ENCODE results near the gene MIPEP. TPM values are rescaled to one million over a fixed set of nuclear protein-coding genes. Genes with fewer than 3 reads are reported as not detected.

Gene MIPEP
- total and polyA plus RNA-seq, 10 of the 15 experiments (the other 5 are each of a cell fraction or from before 2014, with no cell fraction given): 15.6 to 56.2 (median 29.8) TPM

DNA sequence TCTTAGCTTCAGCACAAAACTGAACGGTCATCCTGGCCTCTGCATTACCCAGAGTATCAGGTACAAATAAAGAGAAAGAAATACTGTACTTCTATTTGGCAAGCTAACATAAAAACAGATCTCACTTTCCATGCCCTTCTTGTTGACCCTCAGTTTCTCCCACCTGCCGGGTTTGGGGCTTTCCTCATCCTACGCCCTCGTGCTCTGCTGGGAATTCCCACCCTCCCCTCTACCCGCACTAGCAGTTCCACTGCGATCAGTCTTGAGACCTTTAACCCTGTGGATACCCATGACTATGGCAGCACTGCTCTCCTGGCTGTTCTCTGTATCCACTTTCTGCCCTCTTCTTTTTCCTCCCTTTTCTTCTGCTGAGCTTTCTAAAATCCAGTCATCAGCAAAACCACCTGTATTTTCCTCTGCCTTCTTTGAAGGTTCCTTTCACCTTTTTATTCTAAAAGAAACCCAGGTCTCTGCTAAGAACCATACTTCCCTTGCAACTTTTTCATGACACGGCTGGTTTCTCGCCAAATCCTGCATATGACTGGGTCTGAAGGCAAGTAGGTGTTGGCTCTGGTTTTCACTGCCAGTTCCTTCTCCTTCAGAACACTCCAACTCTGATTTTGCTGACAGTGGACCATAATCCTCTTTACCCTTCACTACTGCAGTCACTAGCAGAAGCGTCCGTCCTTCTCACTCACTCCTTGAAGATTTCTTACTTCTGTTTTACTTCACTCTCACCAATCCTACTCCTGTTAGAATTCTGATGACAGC, 99.4 kb downstream of the MIPEP start:
- BruUV-seq (replicated peaks): no TSS peak
- FAIRE-seq (no peak), DNase-seq (ENCODE audit: low read depth, low spot score) (no peak), ATAC-seq (peak; percentile 38)
- in situ Hi-C loops (cut with MboI): no loop called here
- TF ChIP-seq RUNX3 (IDR thresholded peaks at IDR 0.05; ENCODE audit: low read length) (peak; percentile 51; the same call in 1 of the 2 replicates), NR2F1 (conservative IDR thresholded peaks at IDR 0.05) (peak; percentile 48; the same call in 1 of the 2 replicates), TCF3 (IDR thresholded peaks at IDR 0.05; ENCODE audit: borderline replicate concordance, insufficient read depth, low read depth, low read length) (peak; percentile 34; the same call in 1 of the 2 replicates), IKZF1 (conservative IDR thresholded peaks at IDR 0.05) (0 out of 2 replicates have a peak, but pooled peaks have one; percentile 35), NFXL1 (IDR thresholded peaks at IDR 0.05; ENCODE audit: borderline replicate concordance) (no peak)
- TF ChIP-seq, protein P1, sequence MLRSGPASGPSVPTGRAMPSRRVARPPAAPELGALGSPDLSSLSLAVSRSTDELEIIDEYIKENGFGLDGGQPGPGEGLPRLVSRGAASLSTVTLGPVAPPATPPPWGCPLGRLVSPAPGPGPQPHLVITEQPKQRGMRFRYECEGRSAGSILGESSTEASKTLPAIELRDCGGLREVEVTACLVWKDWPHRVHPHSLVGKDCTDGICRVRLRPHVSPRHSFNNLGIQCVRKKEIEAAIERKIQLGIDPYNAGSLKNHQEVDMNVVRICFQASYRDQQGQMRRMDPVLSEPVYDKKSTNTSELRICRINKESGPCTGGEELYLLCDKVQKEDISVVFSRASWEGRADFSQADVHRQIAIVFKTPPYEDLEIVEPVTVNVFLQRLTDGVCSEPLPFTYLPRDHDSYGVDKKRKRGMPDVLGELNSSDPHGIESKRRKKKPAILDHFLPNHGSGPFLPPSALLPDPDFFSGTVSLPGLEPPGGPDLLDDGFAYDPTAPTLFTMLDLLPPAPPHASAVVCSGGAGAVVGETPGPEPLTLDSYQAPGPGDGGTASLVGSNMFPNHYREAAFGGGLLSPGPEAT (IDR thresholded peaks at IDR 0.05; ENCODE audit: low read depth): 0 out of 2 replicates have a peak, but pooled peaks have one; percentile 14
- Histone ChIP-seq H3K27me3 (replicated peaks in 1 of 2; ENCODE audit: control insufficient read depth in 2 of 2, insufficient read depth in 2 of 2, low read length in 1 of 2) (no peaks in the 10 kb centered on the region), H3K79me2 (ENCODE audit: control insufficient read depth, insufficient read depth, low read length) (no peaks in the 10 kb centered on the region), H3K9me3 (replicated peaks; ENCODE audit: control insufficient read depth, insufficient read depth, low read length) (no peaks in the 10 kb centered on the region; the same call in 2 of the 3 replicates), H3K4me3 (no peak overlapping the region), H3K4me2 (ENCODE audit: control insufficient read depth, insufficient read depth) (peak overlapping the region; percentile 34; the same call in 1 of the 2 replicates), H4K20me1 (ENCODE audit: control insufficient read depth, insufficient read depth) (no peaks in the 10 kb centered on the region), H2AFZ (ENCODE audit: control insufficient read depth, low read depth, low read length) (peak overlapping the region; percentile 26), H3K4me1 (ENCODE audit: control insufficient read depth, insufficient read depth, low read length) (peaks cover 32% of the 10 kb centered on the region), H3K9ac (ENCODE audit: control insufficient read depth, insufficient read depth, low read length) (no peak overlapping the region), H3K27ac (ENCODE audit: control insufficient read depth, insufficient read depth) (peak overlapping the region; percentile 64), H3K36me3 (ENCODE audit: control insufficient read depth in 2 of 2, insufficient read depth in 2 of 2, low read length in 1 of 2) (no peaks in the 10 kb centered on the region; a peak in 1 of 4 replicates)
- intact Hi-C loops (cut with micrococcal nuclease; ENCODE audit: unreplicated experiment): no loop called here
- CTCF ChIA-PET: interaction anchor here (1.2 to 2.9 kb wide), 4 partner anchors 12 to 100 kb away, joined by 5 to 17 read pairs (median 8); partner anchors contain the start of gene MIPEP
- SMC1A ChIA-PET (ENCODE audit: uncharacterized antibody, unreplicated experiment): interaction anchor here (0.6 to 2.6 kb wide), 15 partner anchors 10 to 79 kb away, joined by 3 to 27 read pairs (median 3); no protein-coding TSS in a partner anchor
- POLR2A ChIA-PET: interaction anchor here (1.1 kb wide), 1 partner anchor 12 kb away, joined by 6 read pairs; no protein-coding TSS in a partner anchor
- 80% methylated on average over 10 of the region's 10 CpGs for WGBS (ENCODE audit: insufficient coverage, insufficient replicate concordance, low lambda C conversion rate, missing lambda C conversion rate)
- RAD21 ChIA-PET (ENCODE audit: unreplicated experiment): interaction anchor here (1.3 to 2.8 kb wide), 4 partner anchors 11 to 68 kb away, joined by 4 to 16 read pairs (median 4); no protein-coding TSS in a partner anchor

All from GM12878 (cell line).